IMR-90 (cell line): ENCODE measurements around the gene LEPR. TPM values are rescaled to one million over a fixed set of nuclear protein-coding genes. Genes with fewer than 3 reads are reported as not detected.

Source experiments
- ATAC-seq: fragments of 200-7000 bp; cut with Tn5 transposase; 2 replicates; pipeline ENCODE4 v1.9.1; 2020; ENCODE audit warnings: low read depth, mild to moderate bottlenecking, moderate library complexity
- BruUV-seq: library from RNA; stranded (reverse); fragments of 400-500 nt; replicated peaks from 2 replicates; lab custom pipeline; 2021; lab: Mats Ljungman, UMichigan
- CTCF ChIA-PET: fragments of 300-600 bp; formaldehyde crosslinking; extraction: SDS; loops from one replicate; lab custom pipeline; 2021; ENCODE audit warnings: antibody characterized with exemption; lab: Yijun Ruan, JAX
- POLR2A ChIA-PET: fragments of 300-600 bp; sonication (Branson Sonifier 250); formaldehyde crosslinking; loops from one replicate; lab custom pipeline; 2022; ENCODE audit warnings: antibody characterized with exemption; ENCODE audit not compliant: unreplicated experiment; lab: Charles Lee
- DNase-seq: peaks from one replicate; pipeline ENCODE4 v3.0.0; 2013
- H2AFZ ChIP-seq: replicated peaks from 2 replicates; pipeline ENCODE3; 2013; ENCODE audit warnings: low read length, mild to moderate bottlenecking; ENCODE audit not compliant: poor library complexity
- H2AK5ac ChIP-seq: 2 replicates; pipeline ENCODE4 v1.6.1; 2013; ENCODE audit warnings: low read depth, low read length, inconsistent platforms
- H2AK9ac ChIP-seq: replicated peaks from 2 replicates; pipeline ENCODE3; 2013; ENCODE audit warnings: mild to moderate bottlenecking, low read depth, low read length, moderate library complexity; ENCODE audit not compliant: poor library complexity
- H2BK120ac ChIP-seq: 2 replicates; pipeline ENCODE4 v1.6.1; 2013; ENCODE audit warnings: low read depth, low read length, inconsistent platforms
- H2BK15ac ChIP-seq: 3 replicates; pipeline ENCODE4 v1.6.1; 2013; ENCODE audit warnings: low read depth, low read length, inconsistent platforms
- H2BK20ac ChIP-seq: 2 replicates; pipeline ENCODE4 v1.6.1; 2013; ENCODE audit warnings: low read depth, mild to moderate bottlenecking, inconsistent platforms, low read length, moderate library complexity
- H2BK5ac ChIP-seq: 2 replicates; pipeline ENCODE4 v1.6.1; 2013; ENCODE audit warnings: mild to moderate bottlenecking, low read depth, low read length, inconsistent platforms; ENCODE audit not compliant: poor library complexity, severe bottlenecking
- H3K14ac ChIP-seq: replicated peaks from 2 replicates; pipeline ENCODE4 v1.6.1; 2013; ENCODE audit warnings: low read depth, low read length, inconsistent platforms
- H3K18ac ChIP-seq: 2 replicates; pipeline ENCODE4 v1.6.1; 2013; ENCODE audit warnings: low read depth, low read length, control low read depth
- H3K23ac ChIP-seq: 2 replicates; pipeline ENCODE4 v1.6.1; 2013; ENCODE audit warnings: low read depth, low read length, inconsistent platforms
- H3K27ac ChIP-seq: 2 replicates; pipeline ENCODE4 v1.5.1; 2013; ENCODE audit warnings: mild to moderate bottlenecking, control low read depth, low read length; ENCODE audit not compliant: insufficient read depth
- H3K27me3 ChIP-seq: 2 replicates; pipeline ENCODE4 v1.6.1; 2013; ENCODE audit warnings: low read length; ENCODE audit not compliant: control insufficient read depth, insufficient read depth
- H3K36me3 ChIP-seq: 2 replicates; pipeline ENCODE4 v1.6.1; 2013; ENCODE audit warnings: low read length, mixed read lengths; ENCODE audit not compliant: control insufficient read depth, insufficient read depth
- H3K4ac ChIP-seq: 2 replicates; pipeline ENCODE4 v1.6.1; 2013; ENCODE audit warnings: low read depth, low read length, inconsistent platforms
- H3K4me1 ChIP-seq: 2 replicates; pipeline ENCODE4 v1.6.1; 2013; ENCODE audit warnings: low read length, mixed read lengths; ENCODE audit not compliant: control insufficient read depth, insufficient read depth
- H3K4me2 ChIP-seq: 2 replicates; pipeline ENCODE4 v1.6.1; 2013; ENCODE audit warnings: low read depth, mild to moderate bottlenecking, control low read depth, low read length, moderate library complexity
- H3K4me3 ChIP-seq: 2 replicates; pipeline ENCODE4 v1.5.1; 2013; ENCODE audit warnings: low read depth, mild to moderate bottlenecking, control low read depth, low read length, moderate library complexity; ENCODE audit not compliant: insufficient read depth
- H3K56ac ChIP-seq: 2 replicates; pipeline ENCODE4 v1.6.1; 2013; ENCODE audit warnings: low read length, inconsistent platforms; ENCODE audit not compliant: insufficient read depth; ENCODE audit errors: extremely low read depth
- H3K79me1 ChIP-seq, 2 experiments: 2 replicates each; pipeline ENCODE4 v1.6.1; 2013; ENCODE audit warnings: low read length in 2 of 2, inconsistent platforms in 1 of 2, low read depth in 1 of 2
- H3K9ac ChIP-seq: 2 replicates; pipeline ENCODE4 v1.6.1; 2013; ENCODE audit warnings: low read depth, low read length, control low read depth
- H3K9me1 ChIP-seq: 2 replicates; pipeline ENCODE4 v1.6.1; 2013; ENCODE audit warnings: low read length, inconsistent platforms; ENCODE audit not compliant: insufficient read depth
- H3K9me3 ChIP-seq: 2 replicates; pipeline ENCODE4 v1.6.1; 2013; ENCODE audit warnings: low read length; ENCODE audit not compliant: control insufficient read depth, insufficient read depth
- H4K20me1 ChIP-seq: 2 replicates; pipeline ENCODE4 v1.6.1; 2013; ENCODE audit warnings: low read length, inconsistent platforms; ENCODE audit not compliant: insufficient read depth
- H4K5ac ChIP-seq: 2 replicates; pipeline ENCODE4 v1.6.1; 2013; ENCODE audit warnings: mild to moderate bottlenecking, low read depth, low read length, control low read depth
- H4K8ac ChIP-seq, 2 experiments: 2 replicates each; pipeline ENCODE4 v1.6.1; 2013; ENCODE audit warnings: low read depth in 2 of 2, low read length in 2 of 2, control low read depth in 1 of 2, inconsistent platforms in 1 of 2
- H4K91ac ChIP-seq: 2 replicates; pipeline ENCODE4 v1.6.1; 2013; ENCODE audit warnings: low read depth, low read length, inconsistent platforms; ENCODE audit not compliant: insufficient read depth
- BHLHE40 ChIP-seq: fragments of 150-350 bp; IDR thresholded peaks from 2 replicates; pipeline ENCODE4 v1.6.1; 2016; ENCODE audit warnings: mild to moderate bottlenecking, low read depth, low read length
- CEBPB ChIP-seq: IDR thresholded peaks from 2 replicates; pipeline ENCODE4 v1.6.1; 2012; ENCODE audit warnings: low read depth, low read length, improper control_type of control experiment
- CHD1 ChIP-seq: IDR thresholded peaks from 2 replicates; pipeline ENCODE4 v1.6.1; 2012; ENCODE audit warnings: low read depth, low read length, improper control_type of control experiment
- FOS ChIP-seq: fragments of 150-350 bp; IDR thresholded peaks from 2 replicates; pipeline ENCODE4 v1.6.1; 2016; ENCODE audit warnings: low read depth, low read length
- MAFK ChIP-seq: IDR thresholded peaks from 2 replicates; pipeline ENCODE4 v1.6.1; 2012; ENCODE audit warnings: low read depth, low read length, improper control_type of control experiment
- MAZ ChIP-seq: IDR thresholded peaks from 2 replicates; pipeline ENCODE4 v1.6.1; 2012; ENCODE audit warnings: low read depth, mild to moderate bottlenecking, low read length, improper control_type of control experiment, moderate library complexity, borderline replicate concordance
- MXI1 ChIP-seq: IDR thresholded peaks from 2 replicates; pipeline ENCODE4 v1.6.1; 2012; ENCODE audit warnings: low read depth, mild to moderate bottlenecking, low read length, moderate library complexity, borderline replicate concordance
- NFE2L2 ChIP-seq: fragments of 150-350 bp; IDR thresholded peaks from 2 replicates; pipeline ENCODE4 v1.6.1; 2016; ENCODE audit warnings: low read depth, mild to moderate bottlenecking, low read length
- POLR2A ChIP-seq: IDR thresholded peaks from 2 replicates; pipeline ENCODE4 v1.6.1; 2012; ENCODE audit warnings: mild to moderate bottlenecking, low read depth, low read length
- RAD21 ChIP-seq: IDR thresholded peaks from 2 replicates; pipeline ENCODE4 v1.6.1; 2012; ENCODE audit warnings: low read length, improper control_type of control experiment
- RCOR1 ChIP-seq: IDR thresholded peaks from 2 replicates; pipeline ENCODE4 v1.6.1; 2012; ENCODE audit warnings: mild to moderate bottlenecking, low read length, improper control_type of control experiment; ENCODE audit not compliant: insufficient replicate concordance
- RFX5 ChIP-seq: IDR thresholded peaks from 2 replicates; pipeline ENCODE4 v1.8.0; 2012; ENCODE audit warnings: low read depth, mild to moderate bottlenecking, low read length, moderate library complexity
- SMC3 ChIP-seq: fragments of 150-350 bp; IDR thresholded peaks from 2 replicates; pipeline ENCODE4 v1.6.1; 2016; ENCODE audit warnings: low read depth, mild to moderate bottlenecking, antibody characterized with exemption, low read length, moderate library complexity
- WGBS, 2 experiments: methylation state at CpG; one replicate each; pipeline versions ENCODE4 v1.1.5 to v1.1.7; 2013; ENCODE audit warnings: missing lambda C conversion rate in 2 of 2; ENCODE audit not compliant: insufficient read length in 1 of 2; ENCODE audit errors: extremely low coverage in 2 of 2; 5-methylcytosine and 5-hydroxymethylcytosine counted together
- dilution Hi-C: fragments of 300-500 bp; cut with HindIII; formaldehyde crosslinking; loops from one replicate; pipeline ENCODE4 v1.14.3; 2018; ENCODE audit warnings: low sequenced_read_pairs; ENCODE audit not compliant: unreplicated experiment
- in situ Hi-C: fragments of 300-500 bp; cut with MboI; formaldehyde crosslinking; loops from 3 replicates; pipeline ENCODE4 v1.14.3; 2019; ENCODE audit warnings: low sequenced_read_pairs, inconsistent platforms, mixed read lengths
- intact Hi-C: fragments of 100-400 bp; cut with micrococcal nuclease; formaldehyde crosslinking; loops from 2 replicates; pipeline ENCODE4 v1.10.0; 2022
- polyA plus RNA-seq, 3 experiments: library from polyadenylated mRNA; depleted of rRNA; stranded (reverse); fragments of >200 nt; gene quantifications; 2 replicates each; pipeline ENCODE4 v1.2.3, GENCODE V29; 2012; ENCODE audit warnings: low replicate concordance in 1 of 3
- total RNA-seq: library from RNA; depleted of rRNA; stranded (reverse); fragments of >200 nt; gene quantifications from 2 replicates; pipeline ENCODE4 v1.2.3, GENCODE V29; 2012
- TF ChIP-seq, protein P1 (sequence below): conservative IDR thresholded peaks from 2 replicates; pipeline ENCODE4 v1.5.1; 2012; ENCODE audit warnings: mild to moderate bottlenecking, low read depth, low read length, improper control_type of control experiment
- TF ChIP-seq, protein P2 (sequence below): fragments of 150-350 bp; IDR thresholded peaks from 2 replicates; pipeline ENCODE4 v1.6.1; 2017; ENCODE audit warnings: mild to moderate bottlenecking, antibody characterized with exemption, low read length, low read depth
- TF ChIP-seq, protein P3 (sequence below): fragments of 150-350 bp; IDR thresholded peaks from 2 replicates; pipeline ENCODE4 v1.6.1; 2016; ENCODE audit warnings: low read depth, mild to moderate bottlenecking, low read length, moderate library complexity, borderline replicate concordance

LEPR gene
- total and polyA plus RNA-seq, 2 of the 4 experiments (the other 2 are of a cell fraction): 2.1 to 8.8 TPM

DNA sequence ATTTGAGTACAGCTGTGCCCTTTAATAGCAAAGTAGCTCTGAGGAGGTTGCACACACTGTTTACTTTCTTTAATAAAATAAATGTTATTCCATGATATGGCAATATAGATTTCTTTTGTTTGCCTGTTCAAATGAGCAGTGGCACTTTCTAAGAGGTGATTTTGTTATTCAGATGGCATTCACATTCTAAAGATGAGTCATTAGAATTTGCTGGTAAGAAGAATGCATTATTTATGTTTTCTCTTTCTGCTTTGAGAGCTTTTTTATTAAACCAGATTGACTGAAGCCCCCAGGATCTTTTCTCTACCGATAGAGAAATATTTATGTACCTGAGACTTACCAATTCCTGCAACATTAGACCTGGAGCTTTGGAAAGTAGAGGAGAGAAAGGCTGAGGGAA, 11.2 kb upstream of the LEPR start:
- DNase-seq (no peak), ATAC-seq (no peak)
- Histone ChIP-seq H2BK5ac (no peak overlapping the region), H4K5ac (no peak overlapping the region), H4K8ac (no peak overlapping the region), H2BK15ac (no peak overlapping the region), H3K79me1 (no peaks in the 10 kb centered on the region), H4K20me1 (no peaks in the 10 kb centered on the region), H3K9me3 (no peaks in the 10 kb centered on the region), H3K9me1 (no peaks in the 10 kb centered on the region), H3K4ac (no peak overlapping the region), H3K4me3 (no peak overlapping the region), H2BK20ac (no peak overlapping the region), H2AK9ac (no peak overlapping the region), H3K4me1 (peaks cover 2% of the 10 kb centered on the region; the same call in 1 of the 2 replicates), H3K18ac (no peak overlapping the region; the same call in 1 of the 2 replicates), H3K4me2 (no peak overlapping the region), H3K14ac (no peak overlapping the region), H2AK5ac (no peak overlapping the region), H3K27me3 (peaks cover 5% of the 10 kb centered on the region), H2AFZ (no peak overlapping the region), H2BK120ac (no peak overlapping the region), H3K23ac (no peak overlapping the region), H3K36me3 (no peaks in the 10 kb centered on the region), H3K27ac (no peak overlapping the region), H4K91ac (no peak overlapping the region), H3K9ac (no peak overlapping the region), H3K56ac (no peak overlapping the region)
- intact Hi-C loops (no loop called here), dilution Hi-C loops (no loop called here), in situ Hi-C loops (no loop called here)
- no TSS peak for BruUV-seq
- ChIA-PET CTCF (interaction anchor here (1.2 kb wide), 1 partner anchor 21 kb away, joined by 3 read pairs; no protein-coding TSS in a partner anchor), POLR2A (no interaction called here)
- WGBS, 2 experiments: no CpG with 5 or more reads among the region's 1 CpG
- TF ChIP-seq RFX5 (no peak), RAD21 (no peak), MAFK (no peak), CHD1 (no peak), CEBPB (no peak), FOS (no peak), BHLHE40 (no peak), NFE2L2 (no peak), MXI1 (no peak), RCOR1 (no peak), SMC3 (no peak), POLR2A (no peak), MAZ (no peak)
- TF ChIP-seq, protein P1, sequence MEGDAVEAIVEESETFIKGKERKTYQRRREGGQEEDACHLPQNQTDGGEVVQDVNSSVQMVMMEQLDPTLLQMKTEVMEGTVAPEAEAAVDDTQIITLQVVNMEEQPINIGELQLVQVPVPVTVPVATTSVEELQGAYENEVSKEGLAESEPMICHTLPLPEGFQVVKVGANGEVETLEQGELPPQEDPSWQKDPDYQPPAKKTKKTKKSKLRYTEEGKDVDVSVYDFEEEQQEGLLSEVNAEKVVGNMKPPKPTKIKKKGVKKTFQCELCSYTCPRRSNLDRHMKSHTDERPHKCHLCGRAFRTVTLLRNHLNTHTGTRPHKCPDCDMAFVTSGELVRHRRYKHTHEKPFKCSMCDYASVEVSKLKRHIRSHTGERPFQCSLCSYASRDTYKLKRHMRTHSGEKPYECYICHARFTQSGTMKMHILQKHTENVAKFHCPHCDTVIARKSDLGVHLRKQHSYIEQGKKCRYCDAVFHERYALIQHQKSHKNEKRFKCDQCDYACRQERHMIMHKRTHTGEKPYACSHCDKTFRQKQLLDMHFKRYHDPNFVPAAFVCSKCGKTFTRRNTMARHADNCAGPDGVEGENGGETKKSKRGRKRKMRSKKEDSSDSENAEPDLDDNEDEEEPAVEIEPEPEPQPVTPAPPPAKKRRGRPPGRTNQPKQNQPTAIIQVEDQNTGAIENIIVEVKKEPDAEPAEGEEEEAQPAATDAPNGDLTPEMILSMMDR: no peak
- TF ChIP-seq, protein P2, sequence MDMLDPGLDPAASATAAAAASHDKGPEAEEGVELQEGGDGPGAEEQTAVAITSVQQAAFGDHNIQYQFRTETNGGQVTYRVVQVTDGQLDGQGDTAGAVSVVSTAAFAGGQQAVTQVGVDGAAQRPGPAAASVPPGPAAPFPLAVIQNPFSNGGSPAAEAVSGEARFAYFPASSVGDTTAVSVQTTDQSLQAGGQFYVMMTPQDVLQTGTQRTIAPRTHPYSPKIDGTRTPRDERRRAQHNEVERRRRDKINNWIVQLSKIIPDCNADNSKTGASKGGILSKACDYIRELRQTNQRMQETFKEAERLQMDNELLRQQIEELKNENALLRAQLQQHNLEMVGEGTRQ: no peak
- TF ChIP-seq, protein P3, sequence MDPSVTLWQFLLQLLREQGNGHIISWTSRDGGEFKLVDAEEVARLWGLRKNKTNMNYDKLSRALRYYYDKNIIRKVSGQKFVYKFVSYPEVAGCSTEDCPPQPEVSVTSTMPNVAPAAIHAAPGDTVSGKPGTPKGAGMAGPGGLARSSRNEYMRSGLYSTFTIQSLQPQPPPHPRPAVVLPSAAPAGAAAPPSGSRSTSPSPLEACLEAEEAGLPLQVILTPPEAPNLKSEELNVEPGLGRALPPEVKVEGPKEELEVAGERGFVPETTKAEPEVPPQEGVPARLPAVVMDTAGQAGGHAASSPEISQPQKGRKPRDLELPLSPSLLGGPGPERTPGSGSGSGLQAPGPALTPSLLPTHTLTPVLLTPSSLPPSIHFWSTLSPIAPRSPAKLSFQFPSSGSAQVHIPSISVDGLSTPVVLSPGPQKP: no peak
